Spleen (tissue), 7 donors: ENCODE data around the gene ZCCHC7.

ENCODE experiments used
- CTCF ChIP-seq, 11 experiments: fragments of 200-600 bp in 7 of 11; fragments of 450-650 bp in 4 of 11; sonication (generic) in 4 of 11; IDR thresholded peaks in 8 of 11; conservative IDR thresholded peaks in 3 of 11; 1 replicate in 7 of 11; 2 replicates in 4 of 11; pipeline versions ENCODE4 v1.4.0 to v1.8.0; 2016 to 2021; ENCODE audit warnings: antibody characterized with exemption in 11 of 11, inconsistent platforms in 4 of 11, mild to moderate bottlenecking in 1 of 11
- POLR2A ChIP-seq, 3 donors: fragments of 450-650 bp; IDR thresholded peaks; one replicate each; pipeline ENCODE4 v1.5.1; 2017; ENCODE audit warnings: antibody characterized with exemption in 3 of 3, mild to moderate bottlenecking in 1 of 3
- POLR2AphosphoS5 ChIP-seq, 3 donors: sonication (generic); formaldehyde crosslinking; IDR thresholded peaks; one replicate each; pipeline ENCODE4 v1.5.1; 2017; ENCODE audit warnings: antibody characterized with exemption in 3 of 3
- donor health status: DM: no; HTN: no; CAD: no; lungs with moderate emphysema.
- donor health status: DM: no; HTN: no; CAD: no.
- donor health status: DM: no; HTN: no; CAD: no.

GRCh38 chr9:37264539-37264938 is 144.2 kb downstream of the ZCCHC7 start:
- TF ChIP-seq CTCF (IDR thresholded peaks at IDR 0.05 in 8 of 11, conservative IDR thresholded peaks at IDR 0.05 in 3 of 11) (no peak), POLR2AphosphoS5 (IDR thresholded peaks at IDR 0.05) (no peak), POLR2A (IDR thresholded peaks at IDR 0.05) (no peak)
